Caki2 (cell line): ENCODE results near the gene RXRA. TPM values are rescaled to one million over a fixed set of nuclear protein-coding genes. Genes with fewer than 3 reads are reported as not detected.

ENCODE experiments used
- DNase-seq: peaks from one replicate; pipeline ENCODE4 v3.0.0-alpha.2; 2015; ENCODE audit warnings: low read depth
- in situ Hi-C: cut with HindIII; loops from 2 replicates; pipeline ENCODE4 v1.10.0; 2016; ENCODE audit warnings: low sequenced_read_pairs, low pct_unique_long_range_greater_than_20kb, mixed read lengths
- total RNA-seq: library from RNA; depleted of rRNA; stranded (reverse); fragments of >200 nt; shearing (Covaris generic); gene quantifications from 2 replicates; pipeline ENCODE4 v1.2.3, GENCODE V29; 2014; ENCODE audit warnings: low replicate concordance

Gene RXRA
- total RNA-seq, 1 experiment from 2014 or later = 20.6 TPM

GRCh38 chr9:134425812-134426211 is 99.6 kb downstream of the RXRA start:
- in situ Hi-C loops = no loop called here
- DNase-seq = no peak

DNA sequence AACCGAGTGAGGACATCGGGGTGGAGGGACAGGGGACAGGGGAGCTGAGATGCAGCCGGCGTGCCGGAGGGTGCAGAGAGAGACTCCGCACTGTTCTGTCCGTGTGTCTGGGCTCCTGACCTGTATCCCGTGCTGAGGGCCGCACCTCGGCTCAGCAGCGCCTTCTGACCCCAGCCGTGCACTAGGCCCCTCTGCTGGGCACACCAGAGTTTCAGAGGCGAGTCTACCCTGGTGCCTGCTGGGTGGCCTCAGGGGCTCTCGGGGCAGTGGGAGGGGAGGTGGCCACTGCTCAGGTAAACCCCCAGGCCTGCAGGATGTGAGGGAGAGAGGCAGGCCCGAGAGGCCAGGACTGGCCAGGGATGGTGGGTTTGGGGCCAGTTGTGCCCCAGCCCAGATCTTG is 100.2 kb downstream of the RXRA start:
- no peak for DNase-seq
- in situ Hi-C loops = no loop called here

DNA sequence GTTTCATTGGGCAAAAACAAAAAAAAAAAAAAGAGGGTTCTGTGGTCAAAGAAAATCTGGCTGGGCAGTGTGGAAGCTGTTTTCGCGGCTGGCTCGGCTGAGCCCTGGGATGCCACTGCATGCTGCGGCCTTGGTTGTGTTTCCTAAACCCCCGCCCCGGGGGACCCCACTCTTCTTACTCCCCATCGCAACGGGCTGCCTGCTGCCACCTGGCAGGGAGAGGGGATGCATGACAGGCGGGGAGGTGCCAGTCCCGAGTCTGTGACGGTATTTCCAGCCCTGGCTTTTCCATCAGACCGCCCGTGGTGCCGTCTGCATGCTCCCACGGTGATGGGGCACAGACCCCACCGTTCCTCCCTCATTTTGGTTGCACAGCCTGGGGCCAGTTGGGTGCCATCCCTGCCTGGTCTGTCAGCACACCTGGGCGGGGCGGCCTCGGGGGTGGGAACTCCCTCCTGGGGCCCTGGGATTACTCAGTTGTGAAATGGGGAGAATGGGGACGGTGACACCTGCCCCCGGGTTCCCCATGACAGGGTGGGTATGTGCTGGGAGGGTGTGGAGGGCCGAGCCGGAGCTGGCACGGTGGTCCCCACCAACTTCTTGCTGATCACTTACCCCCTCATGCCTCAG is 101.0 kb downstream of the RXRA start:
- DNase-seq = no peak
- in situ Hi-C loops = no loop called here

DNA sequence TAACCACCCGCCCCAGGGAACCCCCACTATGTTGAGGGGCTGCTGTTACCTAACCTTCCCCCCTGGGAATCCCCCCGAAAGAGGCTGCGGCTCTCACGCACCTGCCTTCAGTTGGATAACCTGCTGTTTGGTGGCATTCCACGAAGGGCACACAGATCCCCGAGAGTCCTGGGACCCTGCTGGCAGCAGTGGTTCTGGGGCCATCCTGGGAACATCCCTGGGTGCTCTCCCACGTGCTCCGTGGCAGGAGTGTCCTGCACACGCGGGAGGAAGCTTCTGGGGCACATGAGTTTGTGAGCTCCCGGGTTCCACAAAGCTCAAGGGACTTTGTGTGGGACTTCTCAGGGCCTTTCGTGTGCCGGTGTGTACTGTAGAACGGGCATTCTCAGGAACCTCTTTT is 102.3 kb downstream of the RXRA start:
- no peak for DNase-seq
- in situ Hi-C loops = no loop called here

GRCh38 chr9:134429007-134429406 is 102.8 kb downstream of the RXRA start:
- in situ Hi-C loops = no loop called here
- no peak for DNase-seq

DNA sequence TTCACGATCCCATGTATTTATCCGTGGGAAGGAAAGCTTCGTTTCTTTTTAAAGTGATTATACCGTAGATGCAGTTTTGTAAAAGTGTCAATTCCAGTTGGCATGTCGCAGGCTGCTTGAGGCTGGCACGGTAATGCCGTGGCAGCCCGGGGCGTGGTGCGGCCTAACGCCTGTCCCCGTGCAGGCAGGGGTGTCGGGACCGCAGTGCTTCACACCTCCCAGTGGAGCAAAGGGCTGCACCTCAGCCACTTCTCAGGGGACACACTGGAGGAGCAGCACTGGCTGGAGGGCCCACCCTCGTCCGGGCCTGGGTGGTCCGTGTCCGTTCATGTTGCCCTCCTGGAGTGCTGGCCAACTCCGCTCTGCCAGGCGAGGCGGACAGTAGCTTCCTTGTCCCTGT is 103.2 kb downstream of the RXRA start:
- in situ Hi-C loops = no loop called here
- DNase-seq = no peak

DNA sequence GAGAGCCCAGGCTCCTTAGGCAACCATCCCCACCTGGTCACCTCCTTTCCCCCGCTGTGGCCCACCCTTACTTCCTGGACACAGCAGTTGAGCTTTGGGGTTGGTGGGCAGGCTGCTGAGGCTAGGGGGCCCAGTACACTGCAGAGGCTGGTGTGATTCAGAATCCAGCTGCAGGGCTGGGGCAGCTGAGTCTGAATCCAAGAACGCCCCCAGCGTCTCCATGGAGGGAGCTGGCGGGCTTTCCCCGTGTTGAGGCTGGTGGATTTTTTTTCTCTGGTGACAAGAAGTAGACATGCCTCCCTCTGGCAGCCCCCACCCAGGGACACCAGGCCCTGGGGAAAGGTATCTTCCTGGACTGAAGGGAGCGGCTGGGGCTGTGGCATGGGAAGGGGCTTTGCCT is 104.8 kb downstream of the RXRA start:
- in situ Hi-C loops = no loop called here

DNA sequence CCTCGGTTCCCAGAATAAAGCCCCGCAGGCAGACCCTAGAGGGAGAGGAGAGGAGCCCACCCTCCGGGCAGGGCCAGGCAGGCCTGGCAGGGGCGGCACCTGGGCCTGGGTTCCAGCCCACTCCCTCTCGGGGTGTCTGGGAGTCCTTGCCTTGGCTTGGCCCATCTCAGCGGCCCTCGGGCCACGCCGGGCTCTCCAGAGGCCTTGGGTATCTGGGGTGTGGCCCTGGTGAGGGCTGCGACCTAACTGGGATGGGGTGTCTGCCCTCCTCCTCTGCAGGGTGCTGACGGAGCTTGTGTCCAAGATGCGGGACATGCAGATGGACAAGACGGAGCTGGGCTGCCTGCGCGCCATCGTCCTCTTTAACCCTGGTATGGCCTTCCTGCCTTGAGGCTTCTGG is 105.4 kb downstream of the RXRA start:
- DNase-seq = no peak
- in situ Hi-C loops = no loop called here

More for the DNA sequence above, 104.8 kb downstream of the RXRA start:
- no peak for DNase-seq

DNA sequence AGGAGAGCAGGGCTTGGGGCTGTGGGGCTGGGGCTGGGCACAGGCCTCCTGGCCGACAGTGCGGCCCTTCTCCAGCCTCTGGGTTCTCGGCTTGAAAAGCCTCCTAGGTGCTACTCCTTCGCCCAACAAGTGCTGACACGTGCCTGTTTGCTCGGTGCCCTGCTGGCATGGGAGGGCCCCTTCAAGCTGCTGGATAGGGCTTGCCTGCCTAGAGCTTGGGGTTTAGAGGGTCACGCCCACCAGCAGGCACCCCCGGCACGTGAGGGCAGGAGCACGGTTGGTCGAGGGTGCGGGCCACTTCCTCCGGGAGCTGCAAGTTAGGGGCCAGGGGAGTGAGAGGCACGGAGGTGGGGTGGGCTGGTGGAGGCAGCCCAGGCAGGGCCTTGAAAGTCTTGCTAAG is 106.2 kb downstream of the RXRA start:
- in situ Hi-C loops = no loop called here
- no peak for DNase-seq

GRCh38 chr9:134433101-134433500 is 106.8 kb downstream of the RXRA start:
- DNase-seq = no peak

GRCh38 chr9:134433909-134434882 is 107.9 kb downstream of the RXRA start:
- in situ Hi-C loops = no loop called here

More at GRCh38 chr9:134433101-134433500, 106.8 kb downstream of the RXRA start:
- in situ Hi-C loops = no loop called here

GRCh38 chr9:134434894-134435506 is 108.7 kb downstream of the RXRA start:
- in situ Hi-C loops = no loop called here
- peak; percentile 97 for DNase-seq

More at GRCh38 chr9:134433909-134434882, 107.9 kb downstream of the RXRA start:
- no peak for DNase-seq

DNA sequence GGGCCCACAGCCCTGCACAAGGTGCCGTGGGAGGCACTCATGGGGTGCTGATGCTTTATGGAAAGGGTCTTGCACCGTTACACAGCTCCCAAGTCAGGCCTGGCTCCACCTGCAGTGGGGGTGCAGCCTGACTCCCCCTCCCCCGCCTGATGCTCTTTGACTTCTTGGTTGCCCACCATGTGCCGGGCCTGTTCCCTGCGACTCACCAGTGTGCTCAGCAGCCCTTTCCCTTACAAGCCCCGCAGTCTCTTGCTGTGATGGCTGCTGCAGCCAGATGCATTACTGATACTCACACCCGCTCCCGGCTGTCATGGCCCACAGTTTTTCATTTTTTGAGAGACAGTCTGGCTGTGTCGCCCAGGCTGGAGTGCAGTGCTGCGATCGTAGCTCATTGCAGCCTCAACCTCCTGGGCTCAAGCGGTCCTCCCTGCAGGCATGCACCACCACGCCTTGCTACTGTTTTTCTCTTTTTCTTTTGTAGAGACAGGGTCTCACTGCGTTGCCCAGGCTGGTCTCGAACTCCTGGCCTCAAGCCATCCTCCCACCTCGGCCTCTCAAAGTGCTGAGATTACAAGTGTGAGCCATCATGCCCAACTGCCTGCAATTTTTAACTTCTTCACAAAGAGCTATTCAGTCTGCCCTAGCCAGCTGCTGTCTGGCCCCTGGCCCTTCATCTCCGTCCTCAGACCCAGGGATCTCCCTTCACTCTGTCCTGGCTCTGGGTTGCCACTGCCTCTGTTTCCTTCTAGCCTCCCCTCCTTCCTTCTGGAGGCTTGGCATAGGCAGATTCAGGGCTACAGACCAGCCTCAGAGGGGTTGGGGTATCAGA is 109.5 kb downstream of the RXRA start:
- in situ Hi-C loops = no loop called here
- DNase-seq = no peak

- in situ Hi-C loops = no loop called here
- no peak for DNase-seq
These were observed 110.1 kb downstream of the RXRA start for GRCh38 chr9:134436379-134436762.

DNA sequence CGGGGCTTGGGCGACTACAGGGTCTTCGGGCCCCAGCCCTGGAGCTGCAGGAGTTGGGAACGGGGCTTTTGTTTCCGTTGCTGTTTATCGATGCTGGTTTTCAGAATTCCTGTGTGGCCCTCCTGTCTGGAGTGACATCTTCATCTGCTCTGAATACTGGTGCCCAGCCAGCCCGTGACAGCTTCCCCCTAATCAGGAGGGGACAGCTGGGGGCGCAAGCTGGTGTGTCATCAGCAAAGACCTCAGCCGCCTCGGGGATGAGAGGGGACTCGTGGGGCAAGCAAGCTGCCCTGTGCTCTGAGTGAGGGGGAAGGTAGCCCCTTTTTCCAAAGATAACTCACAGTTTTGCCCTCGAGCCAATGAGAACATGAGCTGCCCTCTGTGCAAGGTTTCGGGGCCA is 110.7 kb downstream of the RXRA start:
- DNase-seq = no peak

DNA sequence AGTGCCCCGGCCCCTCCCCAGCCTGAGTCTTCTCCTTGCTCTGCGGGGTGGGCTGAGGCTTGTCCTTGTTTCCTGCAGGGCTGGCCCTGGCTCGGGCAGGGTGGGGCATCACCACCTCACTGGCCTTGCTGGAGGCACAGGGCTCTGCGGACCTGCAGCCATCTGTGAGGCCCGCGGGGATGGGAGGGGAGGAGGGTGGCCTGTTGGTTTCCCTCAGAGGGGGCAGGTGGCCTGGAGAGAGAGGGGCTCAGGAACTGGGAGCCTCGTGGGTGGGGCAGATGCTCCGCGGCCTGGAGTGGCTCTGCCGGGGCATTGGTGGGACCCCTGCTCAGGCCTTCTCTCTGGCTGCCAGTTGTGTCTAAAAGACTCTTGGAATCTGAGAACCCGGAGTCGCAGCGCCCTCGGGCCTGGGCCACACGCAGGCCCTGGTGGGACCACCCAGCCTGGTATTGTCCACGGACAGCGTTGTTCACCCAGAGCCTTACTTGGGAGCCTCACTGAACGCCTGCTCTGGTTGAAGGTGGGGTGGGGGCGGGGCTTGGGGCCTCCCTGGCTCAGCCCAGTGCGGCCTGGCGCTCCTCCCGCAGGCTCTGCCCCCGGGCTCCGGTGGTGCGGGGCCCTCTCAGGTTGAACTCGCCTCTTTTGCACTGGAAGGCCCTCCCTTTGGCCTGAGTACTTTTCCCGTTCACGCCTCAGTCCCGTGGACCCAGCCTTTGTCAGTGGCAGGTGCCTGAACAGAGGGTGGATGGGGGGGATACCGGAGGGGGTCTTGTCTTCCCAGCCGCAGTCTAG is 111.3 kb downstream of the RXRA start:
- DNase-seq = no peak
- in situ Hi-C loops = no loop called here

More for the DNA sequence above, 110.7 kb downstream of the RXRA start:
- in situ Hi-C loops = no loop called here

GRCh38 chr9:134438195-134438788 is 112.0 kb downstream of the RXRA start:
- no peak for DNase-seq
- in situ Hi-C loops = no loop called here
